NK-92 (cell line): ENCODE data around the gene UBE2E1.
"Not testable (repeated sequence)": the region's sequence is repeated elsewhere in the genome, so short reads cannot be mapped to it uniquely, and the experiment has no call there.

Experiments used
- DNase-seq: peaks from one replicate; lab custom pipeline; 2025; ENCODE audit not compliant: unreplicated experiment; lab: John Stamatoyannopoulos, UW

Gene UBE2E1

DNA sequence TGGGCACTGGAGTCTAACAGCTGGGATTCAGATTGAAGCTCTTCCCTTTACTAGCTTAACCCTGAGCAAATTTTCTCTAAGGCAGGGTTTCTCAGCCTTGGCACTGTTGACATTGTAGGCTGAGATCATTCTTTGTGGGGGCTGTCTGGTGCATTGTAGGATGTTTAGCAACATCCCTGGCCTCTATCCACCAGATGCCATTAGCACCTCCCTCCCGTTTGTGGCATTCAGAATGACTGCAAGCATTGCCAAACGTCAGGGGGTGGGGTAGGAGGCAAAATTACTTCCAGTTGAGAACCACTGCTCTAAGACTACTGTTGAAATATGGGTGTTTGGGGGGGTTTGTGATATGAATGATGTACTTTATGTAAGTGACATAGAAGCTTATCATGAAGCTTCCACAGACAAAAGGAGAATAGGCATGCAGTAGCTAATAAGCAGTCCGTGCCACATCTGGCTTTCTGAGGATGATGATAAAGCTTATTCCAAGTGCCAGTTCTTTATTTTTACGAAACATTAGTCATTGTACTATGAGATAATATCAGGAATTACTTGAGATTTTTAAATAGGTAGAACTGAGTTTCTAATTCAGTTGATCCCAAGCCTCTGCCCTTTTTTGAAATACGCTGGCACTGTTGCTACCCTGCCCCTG is 71.7 kb downstream of the UBE2E1 start:
- no peak for DNase-seq

GRCh38 chr3:23879485-23879884 is 73.7 kb downstream of the UBE2E1 start:
- no peak for DNase-seq

DNA sequence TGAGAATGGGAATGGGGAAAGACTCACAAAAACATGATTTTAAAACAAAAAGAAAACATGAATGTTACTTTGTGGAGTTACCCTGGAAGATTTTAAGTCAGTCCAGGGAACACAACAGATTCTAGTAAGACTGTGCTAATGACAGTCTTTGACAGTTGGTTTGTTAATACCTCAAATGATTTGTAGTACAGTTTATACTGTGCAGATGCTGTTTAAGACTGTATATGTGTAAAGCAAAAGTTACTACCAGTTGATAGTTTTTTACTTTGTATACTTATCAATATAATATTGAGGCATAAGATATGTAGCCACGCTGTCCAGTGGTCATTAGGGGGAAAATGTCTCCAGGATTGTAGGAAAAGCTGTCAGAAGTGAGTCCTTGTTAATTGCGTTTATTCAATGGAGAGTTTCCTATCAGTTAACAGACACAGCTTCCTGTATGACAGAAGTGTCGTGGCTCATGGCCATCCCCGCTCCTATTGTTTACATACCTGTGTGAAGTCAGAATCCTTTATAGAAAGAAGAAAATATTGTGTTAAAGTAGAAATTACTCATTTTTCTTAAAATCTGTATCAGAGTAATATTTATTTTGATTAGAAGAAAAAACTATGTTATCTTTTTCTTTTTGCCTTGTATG is 75.1 kb downstream of the UBE2E1 start:
- no peak for DNase-seq

DNA sequence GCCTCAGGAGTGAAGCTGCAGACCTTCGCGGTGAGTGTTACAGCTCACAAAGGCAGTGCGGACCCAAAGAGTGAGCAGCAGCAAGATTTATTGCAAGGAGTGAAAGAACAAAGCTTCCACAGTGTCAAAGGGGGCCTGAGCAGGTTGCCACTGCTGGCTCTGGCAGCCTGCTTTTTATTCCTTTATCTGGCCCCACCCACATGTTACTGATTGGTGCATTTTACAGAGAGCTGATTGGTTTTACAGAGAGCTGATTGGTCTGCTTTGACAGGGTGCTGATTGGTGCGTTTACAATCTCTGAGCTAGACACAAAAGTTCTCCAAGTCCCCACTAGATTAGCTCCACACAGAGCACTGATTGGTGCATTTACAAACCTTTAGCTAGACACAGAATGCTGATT is 76.2 kb downstream of the UBE2E1 start:
- not testable (repeated sequence) for DNase-seq

DNA sequence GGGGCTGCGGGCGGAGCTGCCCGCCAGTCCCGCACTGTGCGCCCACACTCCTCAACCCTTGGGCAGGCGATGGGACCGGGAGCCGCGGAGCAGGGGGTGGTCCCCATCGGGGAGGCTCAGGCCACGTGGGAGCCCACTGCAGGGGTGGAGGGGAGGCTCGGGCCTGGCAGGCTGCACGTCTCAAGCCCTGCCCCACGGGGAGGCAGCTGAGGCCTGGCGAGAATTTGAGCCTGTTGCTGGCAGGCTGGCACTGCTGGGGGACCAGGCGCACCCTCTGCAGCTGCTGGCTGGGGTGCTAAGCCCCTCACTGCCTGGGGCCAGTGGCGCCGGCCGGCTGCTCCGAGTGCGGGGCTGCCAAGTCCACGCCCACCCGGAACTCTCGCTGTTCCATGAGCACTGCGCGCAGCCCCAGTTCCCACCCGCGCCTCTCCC is 76.7 kb downstream of the UBE2E1 start:
- no peak for DNase-seq

DNA sequence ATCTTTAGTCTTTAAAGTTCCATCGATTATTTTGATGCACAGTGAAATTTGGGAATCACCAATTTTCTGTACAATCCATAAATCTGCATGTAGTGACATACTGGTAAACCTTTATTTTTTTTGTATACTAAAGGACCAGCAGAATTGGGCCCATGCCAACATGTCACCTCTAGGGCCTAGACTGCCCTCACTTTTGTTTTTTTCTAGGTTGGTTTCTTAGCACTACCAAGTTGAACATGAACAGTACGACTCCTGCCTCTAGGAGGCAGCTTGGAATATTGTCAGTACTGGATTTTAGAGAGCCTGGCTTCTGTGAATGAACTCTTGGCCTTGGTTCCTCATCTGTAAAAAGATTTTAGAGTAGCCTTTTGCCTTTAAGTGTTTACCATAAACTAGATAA is 78.7 kb downstream of the UBE2E1 start:
- no peak for DNase-seq

- no peak for DNase-seq
These were observed 79.5 kb downstream of the UBE2E1 start for GRCh38 chr3:23885210-23885609.

- no peak for DNase-seq
These were observed 80.6 kb downstream of the UBE2E1 start for GRCh38 chr3:23886311-23886710.

- DNase-seq = no peak
These were observed 83.0 kb downstream of the UBE2E1 start for GRCh38 chr3:23888617-23889228.

DNA sequence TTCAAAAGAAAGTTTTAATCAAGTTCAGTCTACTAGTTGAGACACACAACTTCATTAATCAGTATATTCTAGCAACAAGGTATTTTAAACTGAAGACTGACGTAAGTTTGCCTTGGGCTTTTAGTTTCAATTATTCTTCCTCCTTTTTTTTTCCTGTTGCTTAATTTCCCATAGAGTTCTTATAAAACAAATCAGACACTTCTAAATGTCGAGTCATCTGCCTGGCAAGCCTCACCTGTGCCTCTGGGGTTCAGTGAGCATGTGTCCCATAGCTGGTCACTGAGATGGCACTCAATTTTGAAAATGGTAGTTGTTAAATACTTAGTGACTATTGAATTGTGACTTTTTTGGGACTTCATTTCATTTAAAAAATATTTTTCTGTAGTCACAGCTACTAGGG is 83.6 kb downstream of the UBE2E1 start:
- no peak for DNase-seq

DNA sequence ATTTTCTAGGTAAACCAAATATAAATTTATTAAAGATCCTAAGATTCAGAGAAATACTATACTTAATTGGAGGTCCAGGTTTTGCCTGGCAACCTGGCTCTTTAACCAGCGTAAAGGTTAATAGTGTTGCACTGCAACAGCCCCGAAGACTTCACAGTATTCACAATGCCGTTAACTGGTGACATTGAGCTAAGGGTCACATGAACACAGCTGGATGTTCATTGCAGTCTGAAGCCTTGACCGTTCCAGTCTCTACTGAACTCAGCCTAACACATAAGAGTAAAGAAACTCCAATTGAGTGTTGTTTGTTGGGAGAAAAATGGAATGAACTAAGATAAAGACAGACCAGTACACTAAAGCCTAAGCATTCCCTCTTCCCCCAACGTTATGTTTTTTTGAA is 84.2 kb downstream of the UBE2E1 start:
- no peak for DNase-seq

DNA sequence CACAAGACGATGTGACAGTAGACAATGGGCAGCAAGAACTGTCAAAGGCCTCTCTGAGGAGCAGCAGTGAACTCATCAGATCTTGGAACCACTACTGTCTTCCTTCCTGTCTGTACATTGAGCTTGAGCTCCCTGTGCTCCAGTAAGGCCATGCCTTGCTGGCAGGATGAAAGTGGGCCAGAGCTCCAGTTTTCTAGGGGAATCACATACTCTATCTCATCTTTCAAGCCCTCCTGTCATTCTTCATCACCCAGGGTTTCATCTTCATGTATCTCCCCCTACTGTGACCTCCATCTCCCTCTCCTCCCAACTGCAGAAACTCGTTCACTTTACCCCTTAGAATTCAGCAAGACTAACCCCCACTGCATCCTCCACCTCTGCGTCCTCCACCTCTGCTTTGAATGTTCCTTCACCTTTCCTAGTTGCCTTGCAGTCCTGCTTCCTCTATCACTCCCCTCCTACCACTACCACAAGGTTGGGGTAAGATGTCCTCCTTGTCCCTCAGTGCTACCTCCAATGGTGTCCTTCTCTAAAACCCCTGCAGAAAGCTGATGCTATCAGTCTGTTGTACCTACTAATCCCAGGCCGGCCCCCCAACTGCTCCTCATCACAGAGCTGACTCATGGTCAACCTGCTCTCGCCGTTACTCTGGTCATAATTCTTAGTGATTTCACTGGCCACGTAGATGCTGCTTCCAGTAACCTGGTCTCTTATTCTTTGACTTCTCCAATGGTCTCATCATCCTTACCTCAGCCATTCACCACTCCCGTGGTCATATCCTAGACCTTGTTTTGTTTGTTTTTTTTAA is 88.7 kb downstream of the UBE2E1 start:
- no peak for DNase-seq

DNA sequence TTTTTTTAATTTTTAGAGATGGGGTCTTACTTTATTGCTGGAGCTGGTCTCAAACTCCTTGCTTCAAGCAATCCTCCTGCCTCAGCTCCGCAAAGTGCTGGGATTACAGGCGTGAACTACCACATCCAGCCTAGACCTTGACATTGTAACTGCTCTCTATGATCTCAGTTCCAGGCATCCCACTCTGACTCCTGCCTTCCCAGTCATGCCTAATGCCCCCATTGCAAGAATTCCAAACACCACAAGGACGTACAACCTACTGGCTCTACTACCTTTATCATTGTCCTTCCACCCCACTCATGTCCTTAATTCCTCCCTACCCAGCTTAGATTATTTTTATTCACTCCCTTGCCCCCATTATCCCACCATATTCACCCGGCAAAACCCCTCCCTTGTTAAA is 89.4 kb downstream of the UBE2E1 start:
- no peak for DNase-seq

GRCh38 chr3:23900744-23901143 is 95.0 kb downstream of the UBE2E1 start:
- DNase-seq = no peak

DNA sequence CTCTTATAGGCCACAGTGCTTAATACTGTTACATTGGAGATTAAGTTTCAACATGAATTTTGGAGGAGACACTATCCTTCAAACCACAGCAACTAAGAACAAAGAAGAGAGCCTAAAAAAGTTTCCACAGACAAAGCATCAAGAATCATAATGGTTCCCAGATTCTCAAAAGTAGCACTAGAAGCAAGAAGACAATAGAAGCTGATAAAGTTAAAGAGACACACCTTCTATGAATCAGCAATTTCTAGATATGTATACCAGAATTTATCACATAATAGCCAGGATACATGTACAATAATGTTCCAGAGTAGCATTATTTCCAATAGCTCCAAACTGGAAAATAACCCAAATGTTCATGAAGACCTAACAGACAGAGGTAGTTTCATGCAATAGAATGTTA is 98.8 kb downstream of the UBE2E1 start:
- DNase-seq = no peak

GRCh38 chr3:23909341-23909740 is 103.6 kb downstream of the UBE2E1 start:
- DNase-seq = no peak

DNA sequence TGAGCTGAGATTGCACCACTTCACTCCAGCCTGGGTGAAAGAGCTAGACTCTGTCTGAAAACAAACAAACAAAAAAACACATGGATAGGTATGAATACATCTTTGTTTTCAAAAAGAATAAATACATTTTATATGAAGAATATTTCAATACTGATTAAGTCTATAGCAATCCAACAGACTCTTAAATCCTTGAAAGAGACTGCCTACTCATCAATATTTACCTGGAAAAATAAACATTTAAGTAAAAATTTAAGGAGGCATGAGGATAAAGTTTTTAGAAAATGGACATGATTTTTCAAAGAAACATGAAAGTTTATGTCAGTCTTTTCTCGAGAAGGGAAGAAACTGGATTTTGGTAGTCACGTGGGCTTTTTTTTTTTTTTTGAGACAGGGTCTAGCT is 105.6 kb downstream of the UBE2E1 start:
- DNase-seq = no peak

DNA sequence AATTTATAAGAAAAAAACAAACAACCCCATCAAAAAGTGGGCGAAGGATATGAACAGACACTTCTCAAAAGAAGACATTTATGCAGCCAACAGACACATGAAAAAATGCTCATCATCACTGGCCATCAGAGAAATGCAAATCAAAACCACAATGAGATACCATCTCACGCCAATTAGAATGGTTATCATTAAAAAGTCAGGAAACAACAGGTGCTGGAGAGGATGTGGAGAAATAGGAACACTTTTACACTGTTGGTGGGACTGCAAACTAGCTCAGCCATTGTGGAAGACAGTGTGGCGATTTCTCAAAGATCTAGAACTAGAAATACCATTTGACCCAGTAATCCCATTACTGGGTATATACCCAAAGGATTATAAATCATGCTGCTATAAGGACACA is 106.6 kb downstream of the UBE2E1 start:
- not testable (repeated sequence) for DNase-seq

DNA sequence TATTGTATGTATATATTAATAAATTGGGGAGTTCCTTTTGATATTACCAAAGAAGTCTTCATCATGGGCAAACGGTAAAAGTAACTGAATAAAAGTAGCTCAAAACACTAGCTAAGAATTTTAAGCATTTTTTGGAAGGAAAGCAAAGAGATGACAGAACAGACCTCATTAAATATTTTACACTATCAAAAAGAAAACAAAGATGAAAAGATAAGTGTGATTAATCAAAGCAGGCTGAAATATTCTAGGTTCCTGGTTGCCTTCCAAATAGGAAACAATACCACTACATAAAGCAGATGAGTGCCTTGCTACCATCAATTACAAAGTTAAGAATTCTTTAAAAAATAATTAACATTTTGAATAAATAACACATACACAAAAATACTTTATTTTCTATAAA is 107.4 kb downstream of the UBE2E1 start:
- no peak for DNase-seq

DNA sequence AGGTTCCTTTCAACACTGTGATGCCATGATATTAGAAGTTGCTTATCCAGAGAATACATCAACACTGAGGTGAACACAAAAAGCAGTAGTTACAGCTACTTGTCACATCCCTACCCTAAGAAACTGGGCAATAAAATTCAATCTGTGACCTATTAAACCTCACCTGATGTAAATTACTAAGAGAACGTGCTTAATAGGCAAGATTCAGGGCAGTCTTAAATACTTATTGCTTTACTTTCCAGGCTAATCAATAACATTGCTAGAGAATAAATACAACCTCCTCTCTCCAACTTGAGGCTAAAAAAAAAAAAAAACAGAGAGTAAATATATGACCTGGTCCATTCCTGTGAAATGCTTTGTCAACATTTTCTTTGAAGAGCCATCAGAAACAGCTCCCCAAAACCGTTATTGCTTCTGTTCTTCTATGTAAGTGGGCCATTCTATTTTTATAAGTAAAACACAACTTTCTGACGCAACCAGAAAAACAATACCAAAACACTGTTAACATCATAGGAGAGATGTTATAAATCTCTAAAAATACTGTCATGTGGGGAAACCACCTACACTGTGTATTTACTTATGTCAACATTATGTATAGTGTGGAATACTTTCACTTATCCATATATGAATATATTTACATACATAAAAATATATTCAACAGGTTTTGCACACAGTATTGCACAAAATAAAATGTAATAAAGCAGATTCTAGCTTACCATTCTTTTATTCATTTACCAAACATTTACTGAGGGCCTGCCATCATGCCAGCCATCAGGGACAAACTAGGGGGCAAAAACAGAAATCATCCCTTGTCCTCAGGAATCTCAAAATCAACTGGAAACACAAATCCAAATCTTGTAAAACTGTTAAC is 108.4 kb downstream of the UBE2E1 start:
- no peak for DNase-seq
